Measurements from ENCODE around the gene TFF3.

TFF3 gene

DNA sequence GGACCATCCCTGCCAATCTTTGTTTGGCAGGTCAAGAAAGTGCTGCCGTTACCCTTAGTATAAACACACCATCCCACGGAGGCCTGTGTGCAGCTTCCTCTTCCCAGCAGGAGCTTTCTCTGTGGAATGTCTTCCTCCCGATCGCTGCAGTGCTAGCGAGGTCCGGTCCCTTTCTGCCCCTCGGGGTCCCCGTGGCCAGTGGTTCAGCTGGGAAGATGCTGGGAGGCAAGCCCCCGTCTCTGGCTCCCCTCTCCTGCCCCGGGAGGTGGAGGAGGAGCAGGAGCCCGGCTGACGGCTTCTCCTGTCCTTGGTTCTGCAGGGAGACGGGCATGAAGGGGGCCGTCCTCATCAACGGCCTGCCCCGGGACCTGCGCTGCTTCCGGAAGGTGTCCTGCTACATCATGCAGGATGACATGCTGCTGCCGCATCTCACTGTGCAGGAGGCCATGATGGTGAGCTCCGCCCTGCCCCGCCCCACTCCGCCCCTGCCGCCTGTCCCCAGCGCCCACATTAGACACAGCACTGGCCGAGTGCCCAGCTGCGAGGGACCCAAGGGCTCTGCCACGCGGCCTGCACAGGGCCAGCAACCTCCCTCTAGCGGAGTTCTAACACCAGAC is 42.1 kb downstream of the TFF3 start:
- no peaks in the 10 kb centered on the region for H3K27me3 ChIP-seq (ENCODE audit: insufficient read depth, low read length, poor library complexity, severe bottlenecking)
- no peak overlapping the region for H3K9ac ChIP-seq (ENCODE audit: low read depth, low read length, poor library complexity, severe bottlenecking)
- 0 out of 2 replicates have a peak, but pooled peaks cover 4% of the 10 kb centered on the region for H3F3A ChIP-seq (ENCODE audit: low read depth)
- no peaks in the 10 kb centered on the region for H4K20me1 ChIP-seq (ENCODE audit: insufficient read depth, low read length, poor library complexity, severe bottlenecking)
- no peak overlapping the region for H3K4me3 ChIP-seq (ENCODE audit: low read length, poor library complexity, severe bottlenecking)
- H3K4me1 ChIP-seq (ENCODE audit: insufficient read depth, low read length, poor library complexity, severe bottlenecking) = peaks cover 15% of the 10 kb centered on the region
- H3K36me3 ChIP-seq (ENCODE audit: insufficient read depth, low read length) = peaks cover 56% of the 10 kb centered on the region; the same call in 1 of the 2 replicates
- TF ChIP-seq, protein P1, sequence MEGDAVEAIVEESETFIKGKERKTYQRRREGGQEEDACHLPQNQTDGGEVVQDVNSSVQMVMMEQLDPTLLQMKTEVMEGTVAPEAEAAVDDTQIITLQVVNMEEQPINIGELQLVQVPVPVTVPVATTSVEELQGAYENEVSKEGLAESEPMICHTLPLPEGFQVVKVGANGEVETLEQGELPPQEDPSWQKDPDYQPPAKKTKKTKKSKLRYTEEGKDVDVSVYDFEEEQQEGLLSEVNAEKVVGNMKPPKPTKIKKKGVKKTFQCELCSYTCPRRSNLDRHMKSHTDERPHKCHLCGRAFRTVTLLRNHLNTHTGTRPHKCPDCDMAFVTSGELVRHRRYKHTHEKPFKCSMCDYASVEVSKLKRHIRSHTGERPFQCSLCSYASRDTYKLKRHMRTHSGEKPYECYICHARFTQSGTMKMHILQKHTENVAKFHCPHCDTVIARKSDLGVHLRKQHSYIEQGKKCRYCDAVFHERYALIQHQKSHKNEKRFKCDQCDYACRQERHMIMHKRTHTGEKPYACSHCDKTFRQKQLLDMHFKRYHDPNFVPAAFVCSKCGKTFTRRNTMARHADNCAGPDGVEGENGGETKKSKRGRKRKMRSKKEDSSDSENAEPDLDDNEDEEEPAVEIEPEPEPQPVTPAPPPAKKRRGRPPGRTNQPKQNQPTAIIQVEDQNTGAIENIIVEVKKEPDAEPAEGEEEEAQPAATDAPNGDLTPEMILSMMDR (conservative IDR thresholded peaks at IDR 0.05; ENCODE audit: low read length) = no peak
- no peak for TF ChIP-seq EZH2phosphoT487 (IDR thresholded peaks at IDR 0.05; ENCODE audit: borderline replicate concordance)
- no peak overlapping the region for H2AFZ ChIP-seq (ENCODE audit: low read length)
- H3K9me3 ChIP-seq (ENCODE audit: insufficient read depth, low read depth, low read length) = no peaks in the 10 kb centered on the region
- H3K4me2 ChIP-seq (ENCODE audit: low read depth, low read length, poor library complexity, severe bottlenecking) = no peak overlapping the region
- no peaks in the 10 kb centered on the region for H3K9me2 ChIP-seq (replicated peaks; ENCODE audit: low read depth, low read length)
- 0 out of 2 replicates have a peak, but pooled peaks cover 7% of the 10 kb centered on the region for H3K79me2 ChIP-seq (ENCODE audit: insufficient read depth, low read length)

DNA sequence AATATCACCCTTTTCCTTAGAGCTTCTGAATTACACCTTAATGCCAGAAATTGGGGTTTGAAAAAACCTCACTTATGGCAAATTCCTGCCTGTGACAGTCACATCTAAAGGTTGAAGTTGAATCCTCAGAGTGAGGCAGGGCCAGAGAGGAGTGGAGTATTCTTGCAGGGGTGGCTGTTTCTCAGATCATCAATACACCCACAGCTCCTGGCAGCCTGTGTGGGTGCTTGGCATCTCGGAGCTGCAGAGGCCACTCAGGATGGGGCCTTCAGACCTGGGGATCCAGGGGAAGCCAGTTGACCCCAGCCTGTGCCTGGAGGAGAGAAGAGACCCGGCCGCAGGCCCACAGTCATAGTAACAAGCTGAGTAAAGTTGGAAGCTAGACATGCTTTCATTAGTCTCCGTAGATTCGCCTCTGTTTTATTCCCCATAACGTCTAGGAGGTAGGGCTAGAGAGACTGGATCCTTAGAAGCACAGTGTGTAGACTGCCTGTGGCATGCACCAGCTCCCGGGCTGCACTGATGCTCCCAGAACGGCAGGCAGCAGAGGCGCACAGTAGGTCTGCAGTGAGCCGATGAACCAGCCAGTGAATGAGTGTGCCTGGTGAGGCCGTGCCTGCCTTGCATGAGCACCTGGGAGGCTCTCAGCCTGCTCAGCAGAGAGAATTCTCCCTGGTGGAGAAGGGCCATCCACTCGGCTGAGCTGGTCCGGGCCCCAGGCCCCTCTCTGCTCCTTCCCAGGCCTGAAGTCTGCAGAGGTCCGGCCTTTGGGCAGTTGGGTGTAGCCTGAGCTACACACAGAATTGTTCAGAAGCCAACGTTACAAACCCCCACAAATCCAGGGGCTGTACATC is 42.9 kb downstream of the TFF3 start:
- Histone ChIP-seq H3K9me2 (replicated peaks; ENCODE audit: low read depth, low read length) (no peaks in the 10 kb centered on the region), H3F3A (ENCODE audit: low read depth) (peaks cover 7% of the 10 kb centered on the region; the same call in 1 of the 2 replicates), H3K4me2 (ENCODE audit: low read depth, low read length, poor library complexity, severe bottlenecking) (no peak overlapping the region), H3K79me2 (ENCODE audit: insufficient read depth, low read length) (peaks cover 14% of the 10 kb centered on the region), H2AFZ (ENCODE audit: low read length) (no peak overlapping the region), H3K36me3 (ENCODE audit: insufficient read depth, low read length) (peaks cover 49% of the 10 kb centered on the region; the same call in 1 of the 2 replicates), H3K4me1 (ENCODE audit: insufficient read depth, low read length, poor library complexity, severe bottlenecking) (peaks cover 23% of the 10 kb centered on the region), H3K9ac (ENCODE audit: low read depth, low read length, poor library complexity, severe bottlenecking) (no peak overlapping the region), H3K27me3 (ENCODE audit: insufficient read depth, low read length, poor library complexity, severe bottlenecking) (no peaks in the 10 kb centered on the region), H3K4me3 (ENCODE audit: low read length, poor library complexity, severe bottlenecking) (no peak overlapping the region), H3K9me3 (ENCODE audit: insufficient read depth, low read depth, low read length) (no peaks in the 10 kb centered on the region), H4K20me1 (ENCODE audit: insufficient read depth, low read length, poor library complexity, severe bottlenecking) (no peaks in the 10 kb centered on the region)
- no peak for TF ChIP-seq EZH2phosphoT487 (IDR thresholded peaks at IDR 0.05; ENCODE audit: borderline replicate concordance)
- TF ChIP-seq, protein P1 (conservative IDR thresholded peaks at IDR 0.05; ENCODE audit: low read length) = no peak

DNA sequence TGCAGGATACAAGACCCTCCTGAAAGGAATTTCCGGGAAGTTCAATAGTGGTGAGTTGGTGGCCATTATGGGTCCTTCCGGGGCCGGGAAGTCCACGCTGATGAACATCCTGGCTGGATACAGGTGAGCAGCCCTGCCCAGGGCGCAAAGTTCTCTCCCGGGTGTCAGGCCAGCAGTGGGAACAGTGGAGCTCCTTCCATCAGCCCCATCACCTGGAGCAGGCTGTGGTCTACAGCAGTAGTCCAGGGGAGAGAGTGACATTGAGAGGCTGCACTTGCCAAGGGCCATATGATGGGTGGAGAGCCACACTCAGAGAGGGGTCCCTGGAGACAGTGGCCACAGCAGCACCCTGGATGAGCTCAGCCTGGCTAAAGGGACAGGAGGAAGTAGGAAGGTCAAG is 44.1 kb downstream of the TFF3 start:
- H3K27me3 ChIP-seq (ENCODE audit: insufficient read depth, low read length, poor library complexity, severe bottlenecking) = no peaks in the 10 kb centered on the region

More for the DNA sequence above, 44.1 kb downstream of the TFF3 start:
- H2AFZ ChIP-seq (ENCODE audit: low read length) = no peak overlapping the region
- no peak overlapping the region for H3K4me3 ChIP-seq (ENCODE audit: low read length, poor library complexity, severe bottlenecking)
- peaks cover 25% of the 10 kb centered on the region for H3K79me2 ChIP-seq (ENCODE audit: insufficient read depth, low read length)
- no peak overlapping the region for H3K9ac ChIP-seq (ENCODE audit: low read depth, low read length, poor library complexity, severe bottlenecking)
- H3F3A ChIP-seq (ENCODE audit: low read depth) = peaks cover 7% of the 10 kb centered on the region; the same call in 1 of the 2 replicates
- peaks cover 36% of the 10 kb centered on the region; the same call in 1 of the 2 replicates for H3K36me3 ChIP-seq (ENCODE audit: insufficient read depth, low read length)
- H3K4me2 ChIP-seq (ENCODE audit: low read depth, low read length, poor library complexity, severe bottlenecking) = no peak overlapping the region
- H3K9me2 ChIP-seq (replicated peaks; ENCODE audit: low read depth, low read length) = no peaks in the 10 kb centered on the region
- no peak for TF ChIP-seq EZH2phosphoT487 (IDR thresholded peaks at IDR 0.05; ENCODE audit: borderline replicate concordance)
- TF ChIP-seq, protein P1 (conservative IDR thresholded peaks at IDR 0.05; ENCODE audit: low read length) = no peak
- H3K9me3 ChIP-seq (ENCODE audit: insufficient read depth, low read depth, low read length) = no peaks in the 10 kb centered on the region
- H4K20me1 ChIP-seq (ENCODE audit: insufficient read depth, low read length, poor library complexity, severe bottlenecking) = no peaks in the 10 kb centered on the region
- peaks cover 34% of the 10 kb centered on the region for H3K4me1 ChIP-seq (ENCODE audit: insufficient read depth, low read length, poor library complexity, severe bottlenecking)
